ENCODE measurements around the gene KLK12. TPM values are rescaled to one million over a fixed set of nuclear protein-coding genes. Genes with fewer than 3 reads are reported as not detected.

The KLK12 gene
- total RNA-seq, 1 donor from 2014 or later = not detected

DNA sequence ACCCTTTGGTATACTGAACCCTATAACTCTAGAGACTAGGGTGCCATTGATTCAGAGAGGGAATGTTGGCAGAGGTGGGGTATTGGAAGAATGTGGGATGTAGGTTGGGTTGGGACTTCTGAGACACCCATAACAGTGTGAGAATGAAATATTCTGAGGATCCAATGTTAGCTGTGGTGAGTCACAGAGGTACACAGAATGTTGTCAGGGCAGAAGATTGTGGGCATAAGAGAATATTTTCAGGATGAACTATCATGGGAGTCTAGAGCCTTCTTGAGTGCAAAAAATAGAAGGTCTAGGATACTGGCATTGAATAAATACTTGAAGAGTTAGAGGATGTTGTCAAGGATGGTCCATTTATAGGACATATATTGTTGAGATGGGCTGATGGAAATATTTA is 21.1 kb upstream of the KLK12 start:
- Histone ChIP-seq H3K4me3 (no peak overlapping the region), H3K9me3 (no peaks in the 10 kb centered on the region), H3K36me3 (no peaks in the 10 kb centered on the region), H3K4me1 (no peaks in the 10 kb centered on the region), H3K27ac (no peak overlapping the region), H3K27me3 (peaks cover 19% of the 10 kb centered on the region)
- TF ChIP-seq, protein P1, sequence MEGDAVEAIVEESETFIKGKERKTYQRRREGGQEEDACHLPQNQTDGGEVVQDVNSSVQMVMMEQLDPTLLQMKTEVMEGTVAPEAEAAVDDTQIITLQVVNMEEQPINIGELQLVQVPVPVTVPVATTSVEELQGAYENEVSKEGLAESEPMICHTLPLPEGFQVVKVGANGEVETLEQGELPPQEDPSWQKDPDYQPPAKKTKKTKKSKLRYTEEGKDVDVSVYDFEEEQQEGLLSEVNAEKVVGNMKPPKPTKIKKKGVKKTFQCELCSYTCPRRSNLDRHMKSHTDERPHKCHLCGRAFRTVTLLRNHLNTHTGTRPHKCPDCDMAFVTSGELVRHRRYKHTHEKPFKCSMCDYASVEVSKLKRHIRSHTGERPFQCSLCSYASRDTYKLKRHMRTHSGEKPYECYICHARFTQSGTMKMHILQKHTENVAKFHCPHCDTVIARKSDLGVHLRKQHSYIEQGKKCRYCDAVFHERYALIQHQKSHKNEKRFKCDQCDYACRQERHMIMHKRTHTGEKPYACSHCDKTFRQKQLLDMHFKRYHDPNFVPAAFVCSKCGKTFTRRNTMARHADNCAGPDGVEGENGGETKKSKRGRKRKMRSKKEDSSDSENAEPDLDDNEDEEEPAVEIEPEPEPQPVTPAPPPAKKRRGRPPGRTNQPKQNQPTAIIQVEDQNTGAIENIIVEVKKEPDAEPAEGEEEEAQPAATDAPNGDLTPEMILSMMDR (IDR thresholded peaks at IDR 0.05) = no peak
- intact Hi-C loops (cut with DNase I) = no loop called here
- ATAC-seq (no peak), DNase-seq (no peak)

DNA sequence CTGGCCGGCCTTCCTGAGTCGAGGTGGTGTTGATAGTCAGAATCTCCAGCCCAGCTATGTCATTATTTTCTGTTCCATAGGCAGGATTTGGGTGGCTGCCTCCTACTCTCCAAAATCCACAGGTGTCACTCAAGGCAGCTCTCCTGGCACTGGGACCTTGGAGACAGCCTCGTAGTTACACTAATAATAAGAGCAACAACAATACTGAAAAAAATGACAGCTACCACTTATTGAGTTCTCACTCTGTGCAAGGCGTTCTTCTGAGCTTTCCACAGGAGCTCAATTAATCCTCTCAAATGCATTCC is 12.2 kb upstream of the KLK12 start:
- intact Hi-C loops (cut with DNase I) = no loop called here
- TF ChIP-seq, protein P1 (IDR thresholded peaks at IDR 0.05) = no peak
- ATAC-seq = no peak
- Histone ChIP-seq H3K9me3 (no peaks in the 10 kb centered on the region), H3K27me3 (peaks cover 11% of the 10 kb centered on the region), H3K27ac (no peak overlapping the region), H3K4me3 (no peak overlapping the region), H3K36me3 (no peaks in the 10 kb centered on the region), H3K4me1 (no peaks in the 10 kb centered on the region)
- DNase-seq = no peak

DNA sequence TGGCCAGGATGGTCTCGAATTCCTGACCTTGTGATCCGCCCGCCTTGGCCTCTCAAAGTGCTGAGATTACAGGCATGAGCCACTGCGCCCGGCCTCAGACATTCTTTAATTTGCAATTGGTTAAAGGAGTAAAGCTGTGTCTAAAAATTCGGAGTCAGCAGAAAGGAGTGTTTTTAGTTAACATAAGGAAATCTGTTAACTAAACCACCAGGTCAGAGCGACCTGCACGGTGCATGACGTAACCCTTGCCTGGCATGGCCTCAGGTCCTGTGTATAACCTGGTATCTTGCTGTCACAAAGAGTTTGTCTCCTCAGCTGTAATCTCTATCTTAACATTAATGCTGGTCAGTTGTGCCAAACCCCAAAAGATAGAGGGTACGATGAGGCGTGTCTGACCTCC is 9.5 kb upstream of the KLK12 start:
- Histone ChIP-seq H3K4me3 (no peak overlapping the region), H3K27ac (no peak overlapping the region), H3K36me3 (no peaks in the 10 kb centered on the region), H3K4me1 (no peaks in the 10 kb centered on the region), H3K9me3 (no peaks in the 10 kb centered on the region), H3K27me3 (peaks cover 11% of the 10 kb centered on the region)
- DNase-seq (no peak), ATAC-seq (no peak)
- intact Hi-C loops (cut with DNase I) = no loop called here
- TF ChIP-seq, protein P1 (IDR thresholded peaks at IDR 0.05) = no peak

DNA sequence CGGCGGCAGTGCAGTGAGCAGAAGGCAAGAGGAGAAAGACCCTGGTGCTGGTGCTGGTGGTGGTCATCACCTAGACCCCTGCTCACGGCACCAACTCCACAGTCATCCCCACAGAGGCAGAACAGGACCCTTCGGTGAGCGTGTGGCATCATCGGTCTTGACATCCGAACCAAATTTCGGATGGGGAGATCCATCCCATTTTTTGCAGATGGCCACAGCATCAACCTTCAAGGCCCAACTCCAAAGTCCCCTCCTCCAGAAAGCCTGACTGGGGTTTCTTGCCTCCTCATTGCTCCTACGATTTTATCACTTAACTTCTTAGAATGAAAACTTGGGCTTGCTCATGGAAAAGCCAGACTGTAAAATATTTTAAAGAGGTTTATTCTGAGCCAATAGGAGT is 8.7 kb upstream of the KLK12 start:
- Histone ChIP-seq H3K27ac (no peak overlapping the region), H3K9me3 (no peaks in the 10 kb centered on the region), H3K4me3 (no peak overlapping the region), H3K27me3 (peaks cover 11% of the 10 kb centered on the region), H3K4me1 (no peaks in the 10 kb centered on the region), H3K36me3 (no peaks in the 10 kb centered on the region)
- TF ChIP-seq, protein P1 (IDR thresholded peaks at IDR 0.05) = no peak
- no peak for DNase-seq
- intact Hi-C loops (cut with DNase I) = no loop called here
- no peak for ATAC-seq

DNA sequence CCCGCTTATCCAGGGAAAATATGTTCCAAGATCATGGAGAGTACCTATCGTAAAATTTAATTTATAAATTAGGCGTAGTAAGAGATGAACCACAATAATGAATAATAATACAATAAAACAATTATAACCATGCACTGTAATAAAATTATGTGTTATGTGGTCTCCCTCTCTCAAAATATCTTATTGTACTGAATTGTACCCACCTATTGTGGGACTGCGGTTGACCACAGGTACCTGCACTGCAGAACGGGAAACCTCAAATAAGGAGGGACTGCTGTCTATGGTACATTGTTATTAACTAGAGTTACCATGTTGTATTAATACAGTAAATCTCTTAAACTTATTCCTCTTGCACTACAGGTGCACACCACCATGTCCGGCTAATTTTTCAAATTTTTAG is 5.3 kb upstream of the KLK12 start:
- Histone ChIP-seq H3K4me3 (no peak overlapping the region), H3K27me3 (peaks cover 6% of the 10 kb centered on the region), H3K9me3 (no peaks in the 10 kb centered on the region), H3K36me3 (no peaks in the 10 kb centered on the region), H3K27ac (no peak overlapping the region), H3K4me1 (no peaks in the 10 kb centered on the region)
- no peak for ATAC-seq
- no peak for DNase-seq
- intact Hi-C loops (cut with DNase I) = no loop called here
- TF ChIP-seq, protein P1 (IDR thresholded peaks at IDR 0.05) = no peak

DNA sequence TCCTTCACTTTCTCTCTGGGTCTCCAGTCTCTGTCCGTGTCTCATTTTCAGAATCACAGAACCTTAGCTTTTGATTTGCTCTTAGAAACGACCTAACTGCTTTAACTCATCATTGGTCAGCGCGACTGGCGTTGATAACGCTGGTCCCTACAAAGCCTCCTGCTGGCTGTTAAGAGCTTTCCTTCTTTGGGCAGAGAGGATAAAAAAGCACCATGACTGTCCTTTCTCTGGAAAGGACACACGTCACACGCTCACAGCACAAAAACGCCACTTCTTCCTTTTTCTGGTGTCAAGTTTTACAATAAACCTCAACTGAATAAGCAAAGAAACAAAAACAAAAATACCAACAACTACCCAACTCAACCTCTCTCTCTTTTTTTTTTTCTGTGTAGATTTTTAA is 1.7 kb upstream of the KLK12 start:
- intact Hi-C loops (cut with DNase I) = no loop called here
- DNase-seq = no peak
- no peak for ATAC-seq
- TF ChIP-seq, protein P1 (IDR thresholded peaks at IDR 0.05) = no peak
- peaks cover 8% of the 10 kb centered on the region for H3K27me3 ChIP-seq
- H3K27ac ChIP-seq = no peak overlapping the region
- H3K4me3 ChIP-seq = no peak overlapping the region
- no peaks in the 10 kb centered on the region for H3K4me1 ChIP-seq
- no peaks in the 10 kb centered on the region for H3K9me3 ChIP-seq
- no peaks in the 10 kb centered on the region for H3K36me3 ChIP-seq

Data from upper lobe of right lung (tissue), 1 donor.